ENCODE measurements around the gene CEACAM18. TPM values are rescaled to one million over a fixed set of nuclear protein-coding genes. Genes with fewer than 3 reads are reported as not detected.

Gene CEACAM18
- total and polyA plus RNA-seq, 2 of the 8 experiments (the other 6 are each of a cell fraction or from before 2014, with no cell fraction given): not detected

- TF ChIP-seq EZH2 (IDR thresholded peaks at IDR 0.05; ENCODE audit: low read depth, low read length, severe bottlenecking) (no peak), KDM1A (IDR thresholded peaks at IDR 0.05; ENCODE audit: borderline replicate concordance, low read length) (no peak), POU5F1 (IDR thresholded peaks at IDR 0.05; ENCODE audit: low read depth, low read length) (no peak), MAFK (IDR thresholded peaks at IDR 0.05; ENCODE audit: low read depth, low read length) (no peak), TAF1 (IDR thresholded peaks at IDR 0.05; ENCODE audit: low read depth, low read length) (no peak), SRF (IDR thresholded peaks at IDR 0.05; ENCODE audit: low read depth, low read length) (no peak), CHD2 (IDR thresholded peaks at IDR 0.05; ENCODE audit: low read length) (no peak)
- TF ChIP-seq, protein P1, sequence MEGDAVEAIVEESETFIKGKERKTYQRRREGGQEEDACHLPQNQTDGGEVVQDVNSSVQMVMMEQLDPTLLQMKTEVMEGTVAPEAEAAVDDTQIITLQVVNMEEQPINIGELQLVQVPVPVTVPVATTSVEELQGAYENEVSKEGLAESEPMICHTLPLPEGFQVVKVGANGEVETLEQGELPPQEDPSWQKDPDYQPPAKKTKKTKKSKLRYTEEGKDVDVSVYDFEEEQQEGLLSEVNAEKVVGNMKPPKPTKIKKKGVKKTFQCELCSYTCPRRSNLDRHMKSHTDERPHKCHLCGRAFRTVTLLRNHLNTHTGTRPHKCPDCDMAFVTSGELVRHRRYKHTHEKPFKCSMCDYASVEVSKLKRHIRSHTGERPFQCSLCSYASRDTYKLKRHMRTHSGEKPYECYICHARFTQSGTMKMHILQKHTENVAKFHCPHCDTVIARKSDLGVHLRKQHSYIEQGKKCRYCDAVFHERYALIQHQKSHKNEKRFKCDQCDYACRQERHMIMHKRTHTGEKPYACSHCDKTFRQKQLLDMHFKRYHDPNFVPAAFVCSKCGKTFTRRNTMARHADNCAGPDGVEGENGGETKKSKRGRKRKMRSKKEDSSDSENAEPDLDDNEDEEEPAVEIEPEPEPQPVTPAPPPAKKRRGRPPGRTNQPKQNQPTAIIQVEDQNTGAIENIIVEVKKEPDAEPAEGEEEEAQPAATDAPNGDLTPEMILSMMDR (IDR thresholded peaks at IDR 0.05; ENCODE audit: control extremely low read depth in 1 of 3, insufficient read depth in 1 of 3, low read depth in 1 of 3, low read length in 3 of 3): no peak
Measured at GRCh38 chr19:51525651-51526050, 47.3 kb downstream of the CEACAM18 start (continued).

Measured in H1 (cell line).